ENCODE data around the gene TFB1M.
"Not testable (repeated sequence)": the region's sequence is repeated elsewhere in the genome, so short reads cannot be mapped to it uniquely, and the experiment has no call there.

GRCh38 chr6:155362968-155363632 lies 48.8 kb upstream of the TFB1M start:
- TF ChIP-seq CTCF, POLR2A (IDR thresholded peaks at IDR 0.05): not testable (repeated sequence)

All from right lobe of liver (tissue), 4 donors.